ENCODE results near the gene DXO. TPM values are rescaled to one million over a fixed set of nuclear protein-coding genes. Genes with fewer than 3 reads are reported as not detected.

Gene DXO
- total RNA-seq, 1 donor from 2014 or later = 29.4 TPM

DNA sequence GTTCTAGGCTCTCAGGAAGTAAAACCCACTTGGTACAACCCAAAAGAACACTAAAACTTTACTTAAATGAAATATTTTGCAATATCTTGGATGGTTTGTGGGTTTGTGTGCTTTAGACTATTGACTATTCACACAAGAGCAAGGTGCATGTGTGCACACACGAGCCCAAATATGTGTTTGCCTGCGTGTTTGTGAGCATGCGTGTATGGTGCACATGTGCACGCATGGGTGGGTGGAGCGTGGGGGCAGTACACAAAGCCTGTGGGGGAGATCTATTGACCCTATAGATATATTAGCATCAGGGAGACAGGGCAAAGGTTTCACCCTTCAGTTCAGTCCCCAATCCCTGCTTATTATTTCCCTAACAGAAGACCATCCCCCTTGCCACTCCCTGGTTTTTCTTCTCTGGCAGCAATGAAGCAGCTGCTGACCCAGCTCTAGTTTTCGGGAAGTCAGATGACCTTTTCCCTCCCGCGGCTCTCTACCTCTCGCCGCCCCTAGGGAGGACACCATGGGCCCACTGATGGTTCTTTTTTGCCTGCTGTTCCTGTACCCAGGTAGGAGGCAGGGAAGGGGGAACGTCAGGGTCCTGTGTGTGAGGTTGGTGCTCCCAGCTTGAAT is 44.6 kb downstream of the DXO start, which contains the start of gene C2:
TSS of gene C2 (plus strand) at position 476 of the 621 bp plus-strand sequence. CDS start at position 512, 36 bp downstream.
- Mint-ChIP-seq H3K27ac (no peak within 1 kb of the TSS), H3K36me3 (ENCODE audit: low read depth) (no peaks in the 10 kb centered on the region), H3K27me3 (peaks cover 7% of the 10 kb centered on the region), H3K9me3 (no peaks in the 10 kb centered on the region), H3K4me1 (no peaks in the 10 kb centered on the region), H3K4me3 (no peak within 1 kb of the TSS)
- intact Hi-C loops (cut with micrococcal nuclease) = no loop called here
- POLR2A ChIA-PET = no interaction called here
- no peak for DNase-seq
- TF ChIP-seq, protein P1, sequence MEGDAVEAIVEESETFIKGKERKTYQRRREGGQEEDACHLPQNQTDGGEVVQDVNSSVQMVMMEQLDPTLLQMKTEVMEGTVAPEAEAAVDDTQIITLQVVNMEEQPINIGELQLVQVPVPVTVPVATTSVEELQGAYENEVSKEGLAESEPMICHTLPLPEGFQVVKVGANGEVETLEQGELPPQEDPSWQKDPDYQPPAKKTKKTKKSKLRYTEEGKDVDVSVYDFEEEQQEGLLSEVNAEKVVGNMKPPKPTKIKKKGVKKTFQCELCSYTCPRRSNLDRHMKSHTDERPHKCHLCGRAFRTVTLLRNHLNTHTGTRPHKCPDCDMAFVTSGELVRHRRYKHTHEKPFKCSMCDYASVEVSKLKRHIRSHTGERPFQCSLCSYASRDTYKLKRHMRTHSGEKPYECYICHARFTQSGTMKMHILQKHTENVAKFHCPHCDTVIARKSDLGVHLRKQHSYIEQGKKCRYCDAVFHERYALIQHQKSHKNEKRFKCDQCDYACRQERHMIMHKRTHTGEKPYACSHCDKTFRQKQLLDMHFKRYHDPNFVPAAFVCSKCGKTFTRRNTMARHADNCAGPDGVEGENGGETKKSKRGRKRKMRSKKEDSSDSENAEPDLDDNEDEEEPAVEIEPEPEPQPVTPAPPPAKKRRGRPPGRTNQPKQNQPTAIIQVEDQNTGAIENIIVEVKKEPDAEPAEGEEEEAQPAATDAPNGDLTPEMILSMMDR (IDR thresholded peaks at IDR 0.05) = no peak
- ATAC-seq (ENCODE audit: low read depth) = no peak
- CTCF ChIA-PET = no interaction called here

DNA sequence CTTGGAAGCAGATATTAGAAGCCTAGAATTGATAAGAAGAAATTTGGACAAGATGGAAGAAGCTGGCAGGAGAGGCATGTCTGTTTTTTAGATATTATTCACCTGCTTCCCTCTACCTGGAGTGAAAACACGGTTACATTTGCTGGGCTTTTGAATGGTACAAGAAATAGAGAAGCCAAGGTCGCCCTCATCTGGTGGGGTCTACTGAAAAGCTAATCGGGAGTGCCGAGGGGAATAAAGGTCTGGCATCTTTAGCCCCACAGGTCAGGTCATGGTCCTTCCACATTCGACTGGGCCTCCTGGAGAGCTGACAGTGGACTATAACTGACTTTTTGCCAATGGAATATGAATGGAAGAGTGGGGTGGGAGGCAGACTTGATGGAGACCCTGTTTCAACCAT is 49.0 kb downstream of the DXO start:
- Mint-ChIP-seq H3K27ac (no peak overlapping the region), H3K9me3 (no peaks in the 10 kb centered on the region), H3K4me1 (no peaks in the 10 kb centered on the region), H3K4me3 (no peak overlapping the region), H3K27me3 (peaks cover 2% of the 10 kb centered on the region), H3K36me3 (ENCODE audit: low read depth) (no peaks in the 10 kb centered on the region)
- intact Hi-C loops (cut with micrococcal nuclease) = loop anchor here (1.0 kb wide), 1 partner anchor 194 kb away; the partner anchor contains the start of gene DDAH2
- DNase-seq (no peak), ATAC-seq (ENCODE audit: low read depth) (peak; percentile 37)
- POLR2A ChIA-PET = no interaction called here
- CTCF ChIA-PET = no interaction called here
- TF ChIP-seq, protein P1 (IDR thresholded peaks at IDR 0.05) = no peak

DNA sequence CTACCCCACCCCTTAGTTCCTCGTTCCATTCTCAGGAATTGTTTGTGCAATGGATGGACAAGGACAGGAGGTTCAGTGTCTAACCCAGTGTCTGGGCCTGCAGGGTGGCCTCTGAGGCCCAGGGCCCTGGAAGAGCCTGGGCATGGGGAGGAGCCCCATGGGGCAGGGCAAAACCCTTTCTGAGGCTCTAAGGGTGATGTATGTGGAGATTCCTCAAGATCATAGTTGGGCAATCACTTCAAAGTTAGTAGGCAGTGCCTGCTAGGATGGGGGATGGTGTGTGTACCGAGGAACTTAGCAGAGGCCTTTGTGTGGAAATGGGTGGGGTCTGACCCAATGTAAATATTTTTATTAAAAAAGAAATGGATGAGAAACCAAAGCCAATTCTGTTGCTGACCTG is 51.1 kb downstream of the DXO start:
- Mint-ChIP-seq H3K27ac (no peak overlapping the region), H3K27me3 (no peaks in the 10 kb centered on the region), H3K4me3 (no peak overlapping the region), H3K9me3 (no peaks in the 10 kb centered on the region), H3K4me1 (no peaks in the 10 kb centered on the region), H3K36me3 (ENCODE audit: low read depth) (no peaks in the 10 kb centered on the region)
- POLR2A ChIA-PET = no interaction called here
- DNase-seq = no peak
- CTCF ChIA-PET = no interaction called here
- intact Hi-C loops (cut with micrococcal nuclease) = no loop called here
- TF ChIP-seq, protein P1 (IDR thresholded peaks at IDR 0.05) = no peak
- ATAC-seq (ENCODE audit: low read depth) = no peak

Other genes starting within 250 kb of the DXO start
- 0.12 TPM in 1 of 2 replicates, not detected in the other for gene MPIG6B, start 248.8 kb downstream of the DXO start, total RNA-seq
- gene DDAH2, start 242.8 kb downstream of the DXO start, total RNA-seq = 30.7 and 32.5 TPM in 2 replicates
- gene CLIC1, start 235.6 kb downstream of the DXO start, total RNA-seq = 374 and 397 TPM in 2 replicates
- 35.4 and 47.3 TPM in 2 replicates for gene MSH5, start 232.1 kb downstream of the DXO start, total RNA-seq
- 7.7 and 9.0 TPM in 2 replicates for gene SAPCD1, start 209.5 kb downstream of the DXO start, total RNA-seq
- gene VWA7, start 194.8 kb downstream of the DXO start, total RNA-seq = 1.6 and 2.9 TPM in 2 replicates
- 136 and 140 TPM in 2 replicates for gene VARS1, start 176.4 kb downstream of the DXO start, total RNA-seq
- 61.8 and 68.6 TPM in 2 replicates for gene LSM2, start 165.2 kb downstream of the DXO start, total RNA-seq
- gene HSPA1L, start 156.9 kb downstream of the DXO start, total RNA-seq = 1.2 and 2.1 TPM in 2 replicates
- 27.1 and 28.1 TPM in 2 replicates for gene HSPA1A, start 156.6 kb downstream of the DXO start, total RNA-seq
- 23.7 and 30.4 TPM in 2 replicates for gene HSPA1B, start 144.4 kb downstream of the DXO start, total RNA-seq
- gene NEU1, start 109.3 kb downstream of the DXO start, total RNA-seq = 18.3 and 19.2 TPM in 2 replicates
- gene SLC44A4, start 93.1 kb downstream of the DXO start, total RNA-seq = 0.17 TPM in 1 of 2 replicates, not detected in the other
- gene EHMT2, start 74.4 kb downstream of the DXO start, total RNA-seq = 49.9 and 58.4 TPM in 2 replicates
- gene ZBTB12, start 70.1 kb downstream of the DXO start, total RNA-seq = 4.8 and 5.5 TPM in 2 replicates
- gene C2, start 44.4 kb downstream of the DXO start, total RNA-seq = 0.78 and 0.95 TPM in 2 replicates
- gene CFB, start 26.0 kb downstream of the DXO start, total RNA-seq = 0.29 TPM in 1 of 2 replicates, not detected in the other
- 57.9 and 63.3 TPM in 2 replicates for gene NELFE, start 13.2 kb downstream of the DXO start, total RNA-seq
- 95.8 and 102 TPM in 2 replicates for gene SKIC2, start 13.0 kb downstream of the DXO start, total RNA-seq
- 4.6 and 6.8 TPM in 2 replicates for gene C4A, start 9.9 kb upstream of the DXO start, total RNA-seq
- gene C4B, start 42.7 kb upstream of the DXO start, total RNA-seq = 5.1 and 5.3 TPM in 2 replicates
- 0.10 TPM in 1 of 2 replicates, not detected in the other for gene CYP21A2, start 66.3 kb upstream of the DXO start, total RNA-seq
- gene TNXB, start 137.2 kb upstream of the DXO start, total RNA-seq = 5.9 and 12.4 TPM in 2 replicates
- 144 and 148 TPM in 2 replicates for gene ATF6B, start 156.1 kb upstream of the DXO start, total RNA-seq
- 4.1 and 4.4 TPM in 2 replicates for gene FKBPL, start 158.2 kb upstream of the DXO start, total RNA-seq
- gene PRRT1, start 179.8 kb upstream of the DXO start, total RNA-seq = not detected in 2 replicates
- gene PPT2, start 182.0 kb upstream of the DXO start, total RNA-seq = 1.8 and 3.0 TPM in 2 replicates
- gene EGFL8, start 192.5 kb upstream of the DXO start, total RNA-seq = 2.2 and 3.4 TPM in 2 replicates
- gene AGPAT1, start 203.9 kb upstream of the DXO start, total RNA-seq = 26.4 and 27.0 TPM in 2 replicates
- 39.7 and 41.8 TPM in 2 replicates for gene RNF5, start 206.3 kb upstream of the DXO start, total RNA-seq
- 23.5 and 30.8 TPM in 2 replicates for gene AGER, start 212.1 kb upstream of the DXO start, total RNA-seq
- 134 and 153 TPM in 2 replicates for gene PBX2, start 218.1 kb upstream of the DXO start, total RNA-seq
- gene GPSM3, start 220.5 kb upstream of the DXO start, total RNA-seq = 185 and 199 TPM in 2 replicates

All from activated B cell treated with CpG ODN at 0.5 μM for 24 hours (primary cell).